ENCODE measurements around the gene RDH13. TPM values are rescaled to one million over a fixed set of nuclear protein-coding genes. Genes with fewer than 3 reads are reported as not detected.
"Not testable (repeated sequence)": the region's sequence is repeated elsewhere in the genome, so short reads cannot be mapped to it uniquely, and the experiment has no call there.

The RDH13 gene, protein sequence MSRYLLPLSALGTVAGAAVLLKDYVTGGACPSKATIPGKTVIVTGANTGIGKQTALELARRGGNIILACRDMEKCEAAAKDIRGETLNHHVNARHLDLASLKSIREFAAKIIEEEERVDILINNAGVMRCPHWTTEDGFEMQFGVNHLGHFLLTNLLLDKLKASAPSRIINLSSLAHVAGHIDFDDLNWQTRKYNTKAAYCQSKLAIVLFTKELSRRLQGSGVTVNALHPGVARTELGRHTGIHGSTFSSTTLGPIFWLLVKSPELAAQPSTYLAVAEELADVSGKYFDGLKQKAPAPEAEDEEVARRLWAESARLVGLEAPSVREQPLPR
- 7.5 TPM for polyA plus RNA-seq (2013, experiment 1 of 2)
- 6.0 TPM for polyA plus RNA-seq (2013, experiment 2 of 2)

- WGBS: 2% methylated on average over 70 of the region's 70 CpGs
- peak within 1 kb of the TSS; percentile 73 for H3K9ac ChIP-seq (ENCODE audit: low read depth, low read length)
- peak within 1 kb of the TSS; percentile 46; the same call in 1 of the 2 replicates for H3K27ac ChIP-seq (ENCODE audit: low read depth, low read length)
- H3K36me3 ChIP-seq (ENCODE audit: insufficient read depth, low read length): peaks cover 3% of the 10 kb centered on the region
- no peaks in the 10 kb centered on the region for H3K4me1 ChIP-seq (ENCODE audit: insufficient read depth, low read length)
- peak within 1 kb of the TSS; percentile 72 for H3K4me3 ChIP-seq (ENCODE audit: low read length)
- H3K27me3 ChIP-seq (ENCODE audit: insufficient read depth, low read length): peaks cover 42% of the 10 kb centered on the region
- no peaks in the 10 kb centered on the region for H3K9me3 ChIP-seq (ENCODE audit: insufficient read depth, low read depth, low read length)
These were observed at the start of gene RDH13 for GRCh38 chr19:55062735-55063491. RDH13 (minus strand) TSS chr19:55063148; CDS start chr19:55063032, 116 bp downstream.

GRCh38 chr19:55112246-55112776, 49.4 kb upstream of the RDH13 start:
- H3K36me3 ChIP-seq (ENCODE audit: insufficient read depth, low read length): no peaks in the 10 kb centered on the region; the same call in 1 of the 2 replicates
- H3K9me3 ChIP-seq (ENCODE audit: insufficient read depth, low read depth, low read length): no peaks in the 10 kb centered on the region
- H3K27me3 ChIP-seq (ENCODE audit: insufficient read depth, low read length): no peaks in the 10 kb centered on the region
- H3K9ac ChIP-seq (ENCODE audit: low read depth, low read length): no peak overlapping the region
- no peak overlapping the region for H3K4me3 ChIP-seq (ENCODE audit: low read length)
- peaks cover 14% of the 10 kb centered on the region; the same call in 1 of the 2 replicates for H3K4me1 ChIP-seq (ENCODE audit: insufficient read depth, low read length)
- 95% methylated on average over 25 of the region's 25 CpGs for WGBS
- no peak overlapping the region for H3K27ac ChIP-seq (ENCODE audit: low read depth, low read length)

DNA sequence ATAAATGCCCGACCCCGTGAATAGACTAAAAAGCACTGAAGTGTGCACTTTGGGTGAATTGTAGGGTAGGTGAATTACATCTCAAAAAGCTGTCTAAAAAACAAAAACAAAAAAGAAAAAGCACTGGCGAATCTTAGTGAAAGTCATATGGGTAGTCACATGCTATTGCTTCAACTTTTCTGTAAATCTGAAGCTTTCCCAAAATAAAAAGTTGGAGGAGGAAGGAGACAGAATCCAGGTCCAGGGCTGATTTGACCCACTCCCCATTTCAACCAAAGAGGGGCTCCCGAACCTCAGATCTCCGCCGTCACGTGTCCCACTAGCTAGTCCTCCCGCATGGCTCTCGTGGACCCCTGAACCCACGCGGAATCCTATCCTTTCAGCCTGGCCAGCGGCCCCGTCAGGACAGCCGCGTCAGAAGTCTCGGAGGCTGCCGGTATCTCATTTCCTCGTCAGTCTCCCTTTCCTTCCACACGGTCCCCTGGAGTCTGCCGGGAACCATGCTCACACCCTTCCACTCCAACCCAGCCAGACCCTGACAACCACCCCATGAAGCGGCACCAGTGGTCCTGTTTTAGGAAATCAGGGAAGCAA, 48.4 kb upstream of the RDH13 start:
- no peaks in the 10 kb centered on the region for H3K27me3 ChIP-seq (ENCODE audit: insufficient read depth, low read length)
- 93% methylated on average over 21 of the region's 21 CpGs for WGBS
- no peak overlapping the region for H3K4me3 ChIP-seq (ENCODE audit: low read length)
- H3K4me1 ChIP-seq (ENCODE audit: insufficient read depth, low read length): peaks cover 13% of the 10 kb centered on the region; the same call in 1 of the 2 replicates
- H3K27ac ChIP-seq (ENCODE audit: low read depth, low read length): no peak overlapping the region
- no peaks in the 10 kb centered on the region; the same call in 1 of the 2 replicates for H3K36me3 ChIP-seq (ENCODE audit: insufficient read depth, low read length)
- H3K9me3 ChIP-seq (ENCODE audit: insufficient read depth, low read depth, low read length): no peaks in the 10 kb centered on the region
- H3K9ac ChIP-seq (ENCODE audit: low read depth, low read length): no peak overlapping the region

DNA sequence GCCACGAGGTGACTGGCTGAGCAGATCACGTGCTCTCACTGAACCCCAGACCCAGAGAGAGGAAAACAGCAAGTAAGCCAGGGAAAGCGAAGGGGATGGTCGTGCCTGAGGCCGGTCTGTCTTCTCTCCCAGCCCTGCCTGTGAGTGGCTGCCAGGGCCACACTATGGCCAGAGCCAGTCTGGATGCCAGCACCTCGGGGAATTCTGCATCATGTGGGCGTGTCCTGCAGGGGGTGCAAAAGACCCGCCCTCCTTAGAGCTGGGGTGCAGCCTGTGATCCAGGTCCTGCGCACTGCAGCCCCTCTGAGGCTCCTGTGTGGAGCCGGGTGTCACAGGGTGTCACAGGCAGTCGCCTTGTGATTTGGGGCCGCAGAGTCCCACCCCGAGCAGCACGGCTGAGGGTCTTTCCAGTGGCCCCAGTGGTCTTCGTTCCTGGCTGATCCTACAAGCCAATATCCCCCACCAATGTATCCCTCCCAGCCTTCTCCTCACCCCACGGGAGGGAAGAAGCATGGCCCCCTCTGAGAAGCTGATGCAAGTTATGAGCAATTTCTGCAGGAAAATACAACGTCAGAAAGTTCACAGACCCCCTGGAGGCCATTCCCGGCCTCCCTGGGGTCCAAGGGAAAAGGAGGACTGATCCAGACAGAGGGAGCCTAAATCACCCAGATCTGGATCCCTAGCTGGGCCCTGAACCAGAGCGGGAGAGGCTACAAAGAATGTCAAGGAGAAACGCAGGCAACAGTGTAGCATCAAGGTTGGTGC, 46.8 kb upstream of the RDH13 start:
- Histone ChIP-seq H3K36me3 (ENCODE audit: insufficient read depth, low read length) (no peaks in the 10 kb centered on the region; the same call in 1 of the 2 replicates), H3K4me1 (ENCODE audit: insufficient read depth, low read length) (0 out of 2 replicates have a peak, but pooled peaks cover 8% of the 10 kb centered on the region), H3K27ac (ENCODE audit: low read depth, low read length) (no peak overlapping the region), H3K4me3 (ENCODE audit: low read length) (no peak overlapping the region), H3K9ac (ENCODE audit: low read depth, low read length) (no peak overlapping the region), H3K27me3 (ENCODE audit: insufficient read depth, low read length) (no peaks in the 10 kb centered on the region), H3K9me3 (ENCODE audit: insufficient read depth, low read depth, low read length) (no peaks in the 10 kb centered on the region)
- 92% methylated on average over 20 of the region's 20 CpGs for WGBS

GRCh38 chr19:55107252-55107651, 44.3 kb upstream of the RDH13 start:
- not testable (repeated sequence) for H3K9me3 ChIP-seq (ENCODE audit: insufficient read depth, low read depth, low read length); H3K27ac ChIP-seq (ENCODE audit: low read depth, low read length); H3K4me1 ChIP-seq (ENCODE audit: insufficient read depth, low read length); H3K36me3 ChIP-seq (ENCODE audit: insufficient read depth, low read length); H3K27me3 ChIP-seq (ENCODE audit: insufficient read depth, low read length); H3K4me3 ChIP-seq (ENCODE audit: low read length); H3K9ac ChIP-seq (ENCODE audit: low read depth, low read length)
- WGBS: 96% methylated on average over 2 of the region's 3 CpGs

- H3K9ac ChIP-seq (ENCODE audit: low read depth, low read length): no peak overlapping the region
- WGBS: 96% methylated on average over 6 of the region's 6 CpGs
- H3K9me3 ChIP-seq (ENCODE audit: insufficient read depth, low read depth, low read length): no peaks in the 10 kb centered on the region
- no peaks in the 10 kb centered on the region for H3K4me1 ChIP-seq (ENCODE audit: insufficient read depth, low read length)
- H3K36me3 ChIP-seq (ENCODE audit: insufficient read depth, low read length): peaks cover 13% of the 10 kb centered on the region
- no peaks in the 10 kb centered on the region for H3K27me3 ChIP-seq (ENCODE audit: insufficient read depth, low read length)
- H3K27ac ChIP-seq (ENCODE audit: low read depth, low read length): no peak overlapping the region
- no peak overlapping the region for H3K4me3 ChIP-seq (ENCODE audit: low read length)
These were observed 43.6 kb upstream of the RDH13 start for GRCh38 chr19:55106591-55106990.

DNA sequence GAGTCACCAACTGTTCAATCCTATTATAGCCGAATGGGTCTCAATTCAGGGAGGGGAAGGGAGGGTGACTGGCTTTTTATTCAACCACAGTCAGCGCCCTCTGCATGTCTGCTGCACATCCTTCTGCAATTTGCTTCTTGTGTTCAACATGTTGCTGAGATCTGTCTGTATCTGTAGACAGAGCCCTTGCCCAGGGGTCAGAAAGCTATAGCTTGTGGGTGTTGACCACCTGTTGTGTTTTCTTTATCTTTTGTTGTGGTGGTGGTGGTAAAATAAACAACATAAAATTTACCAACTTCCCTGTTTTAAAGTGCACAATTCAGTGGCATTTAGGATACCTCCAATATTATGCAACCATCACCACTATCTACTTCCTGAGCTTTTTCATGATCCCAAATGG, 42.3 kb upstream of the RDH13 start:
- 93% methylated on average over 2 of the region's 2 CpGs for WGBS
- H3K36me3 ChIP-seq (ENCODE audit: insufficient read depth, low read length): peaks cover 13% of the 10 kb centered on the region
- H3K4me1 ChIP-seq (ENCODE audit: insufficient read depth, low read length): no peaks in the 10 kb centered on the region
- no peak overlapping the region for H3K27ac ChIP-seq (ENCODE audit: low read depth, low read length)
- no peak overlapping the region for H3K4me3 ChIP-seq (ENCODE audit: low read length)
- no peaks in the 10 kb centered on the region for H3K9me3 ChIP-seq (ENCODE audit: insufficient read depth, low read depth, low read length)
- no peak overlapping the region for H3K9ac ChIP-seq (ENCODE audit: low read depth, low read length)
- no peaks in the 10 kb centered on the region for H3K27me3 ChIP-seq (ENCODE audit: insufficient read depth, low read length)

DNA sequence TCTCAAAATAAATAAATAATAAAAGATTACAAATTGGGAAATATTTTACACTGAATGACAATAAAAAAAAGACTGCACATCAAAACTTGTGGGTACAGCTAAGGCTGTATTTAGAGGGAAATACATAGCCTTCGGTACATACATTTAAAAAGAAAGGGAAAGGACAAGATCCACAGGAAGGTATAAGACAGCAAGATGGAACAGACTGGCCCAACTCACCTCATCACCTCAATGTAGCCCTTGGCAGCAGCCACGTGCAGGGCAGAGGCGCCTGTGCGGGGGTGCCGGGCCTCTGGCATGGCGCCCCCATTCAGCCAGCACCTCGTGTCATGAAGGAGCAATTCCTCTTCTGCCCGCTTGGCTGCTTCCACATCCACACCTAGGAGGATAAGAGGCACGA, 40.2 kb upstream of the RDH13 start:
- no peaks in the 10 kb centered on the region for H3K27me3 ChIP-seq (ENCODE audit: insufficient read depth, low read length)
- H3K9ac ChIP-seq (ENCODE audit: low read depth, low read length): no peak overlapping the region
- H3K4me1 ChIP-seq (ENCODE audit: insufficient read depth, low read length): no peaks in the 10 kb centered on the region
- no peak overlapping the region for H3K27ac ChIP-seq (ENCODE audit: low read depth, low read length)
- no peak overlapping the region for H3K4me3 ChIP-seq (ENCODE audit: low read length)
- no peaks in the 10 kb centered on the region for H3K9me3 ChIP-seq (ENCODE audit: insufficient read depth, low read depth, low read length)
- WGBS: 95% methylated on average over 9 of the region's 9 CpGs
- peaks cover 13% of the 10 kb centered on the region for H3K36me3 ChIP-seq (ENCODE audit: insufficient read depth, low read length)

DNA sequence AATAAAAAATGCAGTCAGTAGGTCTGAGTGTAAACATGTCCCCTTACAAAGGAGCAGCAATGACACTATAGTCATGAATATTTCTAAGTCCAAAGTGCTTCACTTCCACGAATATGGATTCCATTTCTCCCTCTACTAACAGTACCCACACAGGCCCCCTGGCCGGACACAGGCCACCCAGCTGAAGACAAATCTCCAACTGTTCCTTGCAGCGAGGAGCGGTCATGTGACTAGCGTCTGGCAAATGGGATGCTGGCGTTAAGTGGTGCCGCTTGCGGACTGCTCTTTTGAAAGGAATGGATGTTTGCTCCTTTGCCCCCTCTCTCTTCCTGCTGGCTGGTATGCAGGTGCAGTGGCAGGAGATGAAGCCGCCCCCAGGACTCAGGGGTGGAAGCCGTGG, 38.3 kb upstream of the RDH13 start:
- H3K27ac ChIP-seq (ENCODE audit: low read depth, low read length): no peak overlapping the region
- peaks cover 13% of the 10 kb centered on the region for H3K36me3 ChIP-seq (ENCODE audit: insufficient read depth, low read length)
- no peaks in the 10 kb centered on the region for H3K4me1 ChIP-seq (ENCODE audit: insufficient read depth, low read length)
- H3K9me3 ChIP-seq (ENCODE audit: insufficient read depth, low read depth, low read length): no peaks in the 10 kb centered on the region
- no peak overlapping the region for H3K4me3 ChIP-seq (ENCODE audit: low read length)
- H3K27me3 ChIP-seq (ENCODE audit: insufficient read depth, low read length): no peaks in the 10 kb centered on the region
- H3K9ac ChIP-seq (ENCODE audit: low read depth, low read length): no peak overlapping the region
- WGBS: 91% methylated on average over 10 of the region's 10 CpGs

DNA sequence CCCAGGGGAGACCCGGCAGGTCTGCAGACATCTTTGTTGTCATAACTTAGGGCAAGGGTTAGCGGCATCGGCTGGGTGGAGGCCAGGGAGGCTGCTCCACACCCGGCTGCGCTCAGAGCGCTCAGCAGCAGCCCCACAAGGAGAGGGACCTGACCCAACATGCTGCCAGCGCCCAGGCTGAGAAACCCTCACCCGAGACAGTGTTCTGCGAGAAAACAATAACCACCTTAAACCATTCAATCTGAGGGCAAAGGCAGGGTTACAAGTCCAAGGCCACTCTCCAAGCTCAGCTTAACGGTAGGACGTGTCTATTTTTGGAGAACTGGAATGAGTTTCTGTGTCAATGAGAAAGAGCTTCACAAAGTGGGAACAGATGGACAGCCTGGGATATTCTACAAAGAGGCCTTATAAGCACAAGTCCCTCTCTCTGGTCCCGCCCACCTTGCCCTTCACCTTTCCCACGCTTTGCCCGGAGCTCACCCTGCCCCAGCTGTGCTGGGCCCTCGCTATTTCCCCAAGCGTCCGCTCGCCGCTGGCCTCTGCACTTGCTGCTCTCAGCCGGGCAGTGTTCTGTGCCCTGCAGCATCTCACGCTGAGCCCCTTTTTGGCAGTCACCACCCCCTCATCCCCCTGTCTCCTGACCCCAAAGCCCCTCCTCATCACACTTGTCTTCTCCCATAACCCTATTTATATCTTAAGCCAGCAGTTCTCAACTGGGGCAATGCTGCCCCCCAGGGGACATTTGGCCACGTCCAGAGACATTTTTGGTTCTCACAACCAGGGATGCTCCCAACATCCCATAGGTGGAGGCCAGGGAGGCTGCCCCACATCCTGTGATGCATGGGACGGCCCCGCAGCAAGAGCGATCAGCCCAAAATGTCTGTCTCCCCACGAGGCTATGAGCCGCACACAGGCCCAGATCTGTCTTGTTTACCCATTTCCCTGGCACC, 36.9 kb upstream of the RDH13 start:
- Histone ChIP-seq H3K27me3 (ENCODE audit: insufficient read depth, low read length) (no peaks in the 10 kb centered on the region), H3K27ac (ENCODE audit: low read depth, low read length) (no peak overlapping the region), H3K4me1 (ENCODE audit: insufficient read depth, low read length) (peaks cover 3% of the 10 kb centered on the region; the same call in 1 of the 2 replicates), H3K36me3 (ENCODE audit: insufficient read depth, low read length) (peaks cover 16% of the 10 kb centered on the region), H3K9ac (ENCODE audit: low read depth, low read length) (no peak overlapping the region), H3K9me3 (ENCODE audit: insufficient read depth, low read depth, low read length) (no peaks in the 10 kb centered on the region), H3K4me3 (ENCODE audit: low read length) (no peak overlapping the region)
- WGBS: 89% methylated on average over 27 of the region's 27 CpGs
